ENCODE results near the gene BGLAP. TPM values are rescaled to one million over a fixed set of nuclear protein-coding genes. Genes with fewer than 3 reads are reported as not detected.

The BGLAP gene
- total RNA-seq, 1 experiment from 2014 or later, result 1.4 TPM

- Histone ChIP-seq H3K4me1 (ENCODE audit: control insufficient read depth in 1 of 2, insufficient read depth in 2 of 2, low read length in 2 of 2) (peaks cover 25 to 27% of the 10 kb centered on the region in 2 experiments), H3K36me3 (ENCODE audit: control insufficient read depth in 1 of 2, insufficient read depth in 2 of 2, low read length in 2 of 2) (peaks cover 39 to 50% of the 10 kb centered on the region in 2 experiments), H4K20me1 (ENCODE audit: insufficient read depth) (peaks cover 10% of the 10 kb centered on the region; the same call in 1 of the 2 replicates), H3K4me2 (ENCODE audit: low read length) (no peak overlapping the region), H3K9me3 (ENCODE audit: control insufficient read depth in 1 of 2, insufficient read depth in 1 of 2, low read depth in 1 of 2, low read length in 2 of 2) (no peaks in the 10 kb centered on the region), H3K27me3 (ENCODE audit: insufficient read depth, low read length) (no peaks in the 10 kb centered on the region), H3K4me3 (replicated peaks in 1 of 2; ENCODE audit: low read depth in 1 of 2, low read length in 2 of 2) (no peak overlapping the region), H3K9me2 (ENCODE audit: insufficient read depth) (no peaks in the 10 kb centered on the region), H2AFZ (ENCODE audit: low read depth, low read length, poor library complexity, severe bottlenecking) (no peak overlapping the region), H3K27ac (ENCODE audit: low read depth, low read length) (no peak overlapping the region), H3K79me2 (ENCODE audit: insufficient read depth, low read length) (peaks cover 58% of the 10 kb centered on the region), H3K9ac (ENCODE audit: low read length) (no peak overlapping the region)
- ATAC-seq, result no peak
- TF ChIP-seq RAD21 (IDR thresholded peaks at IDR 0.05; ENCODE audit: low read depth), result no peak
- no peak for TF ChIP-seq POLR2AphosphoS5 (IDR thresholded peaks at IDR 0.05; ENCODE audit: low read depth, low read length)
- no peak for TF ChIP-seq ZNF274 (IDR thresholded peaks at IDR 0.05; ENCODE audit: low read depth, low read length)
- TF ChIP-seq SRF (IDR thresholded peaks at IDR 0.05; ENCODE audit: low read depth), result no peak
- TF ChIP-seq CBX3 (IDR thresholded peaks at IDR 0.05; ENCODE audit: low read depth), result no peak
- no peak for TF ChIP-seq CTCF (IDR thresholded peaks at IDR 0.05 in 2 of 3, conservative IDR thresholded peaks at IDR 0.05 in 1 of 3; ENCODE audit: borderline replicate concordance in 1 of 3, insufficient read depth in 1 of 3, low read depth in 2 of 3, low read length in 2 of 3)
- TF ChIP-seq JUND (IDR thresholded peaks at IDR 0.05), result no peak
- TF ChIP-seq EGR1 (IDR thresholded peaks at IDR 0.05; ENCODE audit: low read depth), result no peak
- no peak for TF ChIP-seq ELF1 (IDR thresholded peaks at IDR 0.05; ENCODE audit: borderline replicate concordance, low read depth)
- TF ChIP-seq FOSL1 (IDR thresholded peaks at IDR 0.05; ENCODE audit: low read depth), result no peak
- no peak for TF ChIP-seq SP1 (IDR thresholded peaks at IDR 0.05; ENCODE audit: low read depth)
- no peak for TF ChIP-seq ZBTB33 (IDR thresholded peaks at IDR 0.05; ENCODE audit: extremely low read depth, insufficient replicate concordance, low read length)
- no peak for DNase-seq (ENCODE audit: low read depth, low spot score)
- POLR2A ChIA-PET, result no interaction called here
- intact Hi-C loops (cut with micrococcal nuclease), result no loop called here
- CTCF ChIA-PET, result interaction anchor here (0.7 kb wide), 1 partner anchor 40 kb away, joined by 3 read pairs; no protein-coding TSS in a partner anchor
- no TSS peak for BruUV-seq (replicated peaks)
- RAD21 ChIA-PET (ENCODE audit: low non-redundant PET in 1 of 2, low total read pairs in 2 of 2, uncharacterized antibody in 2 of 2, unreplicated experiment in 2 of 2), result no interaction called here
Observed at GRCh38 chr1:156279837-156280236, 37.9 kb downstream of the BGLAP start.
